MM.1S (cell line): Measurements from ENCODE around the gene DAZ1.
"Not testable (repeated sequence)": the region's sequence is repeated elsewhere in the genome, so short reads cannot be mapped to it uniquely, and the experiment has no call there.

Experiments used
- DNase-seq: peaks from one replicate; pipeline ENCODE4 v3.0.0-alpha.2; 2015
- H2AFZ ChIP-seq: fragments of 300-600 bp; sonication (generic); 2 replicates; pipeline ENCODE4 v1.6.0; 2016; ENCODE audit warnings: antibody characterized with exemption, low read length
- H3F3A ChIP-seq: fragments of 300-600 bp; sonication (generic); 2 replicates; pipeline ENCODE4 v1.6.1; 2016; ENCODE audit warnings: mild to moderate bottlenecking, antibody characterized with exemption, low read length, moderate library complexity, mixed read lengths; ENCODE audit not compliant: insufficient read depth
- H3K27ac ChIP-seq: fragments of 300-600 bp; sonication (generic); 2 replicates; pipeline ENCODE4 v1.5.1; 2016; ENCODE audit warnings: mild to moderate bottlenecking, low read length
- H3K27me3 ChIP-seq: fragments of 300-600 bp; sonication (generic); replicated peaks from 2 replicates; pipeline ENCODE4 v1.6.0; 2016; ENCODE audit warnings: low read length; ENCODE audit not compliant: insufficient read depth
- H3K36me3 ChIP-seq: fragments of 300-600 bp; sonication (generic); replicated peaks from 2 replicates; pipeline ENCODE4 v1.6.1; 2016; ENCODE audit warnings: mild to moderate bottlenecking, low read length, mixed read lengths; ENCODE audit not compliant: insufficient read depth
- H3K4me1 ChIP-seq: fragments of 300-600 bp; sonication (generic); 2 replicates; pipeline ENCODE4 v1.6.1; 2016; ENCODE audit warnings: low read length, mixed read lengths
- H3K4me2 ChIP-seq: fragments of 300-600 bp; sonication (generic); 2 replicates; pipeline ENCODE4 v1.6.0; 2016; ENCODE audit warnings: low read depth, low read length
- H3K4me3 ChIP-seq: fragments of 300-600 bp; sonication (generic); 2 replicates; pipeline ENCODE4 v1.5.1; 2016; ENCODE audit warnings: low read length, mixed read lengths
- H3K79me2 ChIP-seq: fragments of 300-600 bp; sonication (generic); 2 replicates; pipeline ENCODE4 v1.6.1; 2016; ENCODE audit warnings: mixed run types, low read length, mixed read lengths
- H3K9ac ChIP-seq: fragments of 300-600 bp; sonication (generic); 2 replicates; pipeline ENCODE4 v1.6.1; 2016; ENCODE audit warnings: low read length, mixed read lengths
- H3K9me2 ChIP-seq: fragments of 300-600 bp; sonication (generic); replicated peaks from 2 replicates; pipeline ENCODE4 v1.6.1; 2016; ENCODE audit warnings: mild to moderate bottlenecking, low read length, mixed read lengths; ENCODE audit not compliant: insufficient read depth
- H3K9me3 ChIP-seq: fragments of 300-600 bp; sonication (generic); replicated peaks from 2 replicates; pipeline ENCODE4 v1.6.1; 2016; ENCODE audit warnings: mild to moderate bottlenecking, low read length, mixed read lengths; ENCODE audit not compliant: insufficient read depth
- H4K20me1 ChIP-seq: fragments of 300-600 bp; sonication (generic); 2 replicates; pipeline ENCODE4 v1.6.1; 2016; ENCODE audit warnings: mild to moderate bottlenecking, low read length, moderate library complexity, mixed read lengths; ENCODE audit not compliant: insufficient read depth

DAZ1 gene

GRCh38 chrY:23198908-23199307 is at the start of gene DAZ1:
Gene DAZ1, minus strand, starts transcription at chrY:23199008. Its CDS starts 208 bp downstream, at chrY:23198800.
- H3K4me2 ChIP-seq, H3K4me3 ChIP-seq, H3K9ac ChIP-seq, H3K27me3 ChIP-seq, DNase-seq, H3K9me2 ChIP-seq, H3K36me3 ChIP-seq, H4K20me1 ChIP-seq, H3K4me1 ChIP-seq, H3F3A ChIP-seq, H2AFZ ChIP-seq, H3K9me3 ChIP-seq, H3K79me2 ChIP-seq, H3K27ac ChIP-seq: not testable (repeated sequence)

- H3K27ac ChIP-seq, H3K36me3 ChIP-seq, H3K4me3 ChIP-seq: not testable (repeated sequence)
These were observed 20.4 kb upstream of the DAZ1 start, which contains the start of gene DAZ2 for GRCh38 chrY:23219233-23219632. Gene DAZ2, plus strand, starts transcription at chrY:23219533. Its CDS starts 208 bp downstream, at chrY:23219741.

GRCh38 chrY:23210681-23211080 is 11.9 kb upstream of the DAZ1 start:
- H3K27ac ChIP-seq, H3K4me1 ChIP-seq, H3K27me3 ChIP-seq, H3K36me3 ChIP-seq, H4K20me1 ChIP-seq, H3K4me2 ChIP-seq, H3K79me2 ChIP-seq, H3K4me3 ChIP-seq, DNase-seq, H3K9me3 ChIP-seq, H3K9ac ChIP-seq, H2AFZ ChIP-seq, H3F3A ChIP-seq, H3K9me2 ChIP-seq: not testable (repeated sequence)

More at GRCh38 chrY:23219233-23219632, 20.4 kb upstream of the DAZ1 start, which contains the start of gene DAZ2:
- not testable (repeated sequence) for DNase-seq, H4K20me1 ChIP-seq, H3K4me2 ChIP-seq, H3K27me3 ChIP-seq, H3F3A ChIP-seq, H3K4me1 ChIP-seq, H3K9ac ChIP-seq, H3K9me3 ChIP-seq, H3K9me2 ChIP-seq, H2AFZ ChIP-seq, H3K79me2 ChIP-seq

- not testable (repeated sequence) for H3K36me3 ChIP-seq, H3F3A ChIP-seq, DNase-seq, H3K27me3 ChIP-seq, H3K79me2 ChIP-seq, H3K9ac ChIP-seq, H3K27ac ChIP-seq, H3K4me2 ChIP-seq, H2AFZ ChIP-seq, H3K4me3 ChIP-seq, H4K20me1 ChIP-seq, H3K4me1 ChIP-seq, H3K9me2 ChIP-seq, H3K9me3 ChIP-seq
These were observed 11.1 kb upstream of the DAZ1 start for GRCh38 chrY:23209802-23210495.

- H3K4me2 ChIP-seq, H3K36me3 ChIP-seq, H4K20me1 ChIP-seq, H3K9me3 ChIP-seq, H2AFZ ChIP-seq, H3K9ac ChIP-seq, H3K9me2 ChIP-seq, H3K4me1 ChIP-seq, H3F3A ChIP-seq, H3K27me3 ChIP-seq, DNase-seq, H3K79me2 ChIP-seq, H3K4me3 ChIP-seq, H3K27ac ChIP-seq: not testable (repeated sequence)
These were observed 8.6 kb upstream of the DAZ1 start for GRCh38 chrY:23207455-23207854.
